ENCODE results near the gene GMPR.

- TF ChIP-seq POLR2A (IDR thresholded peaks at IDR 0.05) (no peak), CTCF (IDR thresholded peaks at IDR 0.05) (no peak)
Observed at GRCh38 chr6:16343593-16343992, 105.2 kb downstream of the GMPR start.

All from Peyer's patch (tissue), 4 donors.